ENCODE measurements around the gene MYO1E.
"Not testable (repeated sequence)": the region's sequence is repeated elsewhere in the genome, so short reads cannot be mapped to it uniquely, and the experiment has no call there.

Gene MYO1E

DNA sequence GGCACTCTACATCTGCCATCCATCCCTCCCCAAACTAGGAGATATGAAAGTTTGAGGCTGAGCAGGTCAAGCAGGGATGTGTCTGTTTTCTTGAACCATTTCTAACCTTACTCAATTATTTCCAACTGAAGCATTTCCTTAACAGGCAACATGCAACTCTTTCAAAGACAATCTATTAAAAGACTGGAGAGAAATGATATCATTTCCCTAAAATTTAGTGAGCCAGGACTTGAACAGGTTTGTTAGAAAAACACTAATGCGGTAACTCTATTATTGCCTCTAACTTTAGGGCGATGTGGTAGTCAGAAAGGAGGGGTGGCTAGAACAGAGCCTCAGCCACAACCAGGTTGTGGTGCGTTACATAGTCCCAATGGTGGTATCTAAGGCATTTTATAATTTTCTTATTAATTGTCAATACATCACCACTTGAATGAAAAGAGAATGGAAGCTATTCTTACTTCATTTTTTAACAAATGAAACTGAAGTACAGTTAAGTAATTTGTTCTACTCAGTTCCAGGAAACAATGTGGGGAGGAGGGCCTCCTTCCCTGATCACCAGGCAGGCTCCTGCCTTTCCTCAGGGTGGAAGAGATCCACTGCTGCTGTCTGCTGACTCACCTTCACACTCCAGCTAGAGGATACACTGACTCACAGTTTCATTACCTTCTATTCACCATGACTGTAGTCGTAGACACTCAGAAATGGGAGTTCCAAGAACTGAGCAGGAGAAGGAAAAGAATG is 22.8 kb downstream of the MYO1E start:
- no peak for FAIRE-seq

DNA sequence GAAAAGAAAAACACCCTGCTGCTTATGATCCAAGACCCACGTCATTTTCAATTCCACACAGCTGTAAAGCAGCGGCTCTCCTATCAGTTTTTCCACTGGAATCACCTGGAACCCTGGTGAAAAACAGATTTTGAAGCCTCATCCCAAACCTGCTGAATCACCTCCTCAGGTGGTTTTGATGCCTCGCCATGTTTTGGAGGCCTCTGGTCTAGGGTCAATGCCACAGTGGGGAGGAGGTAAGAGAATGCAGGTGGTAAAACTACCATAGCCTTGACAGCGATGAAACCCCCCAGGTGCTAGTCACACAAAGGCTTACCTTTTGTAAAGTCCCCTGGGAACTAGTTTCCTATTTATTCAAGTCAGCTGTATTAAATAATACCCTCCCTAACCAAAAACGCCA is 24.8 kb downstream of the MYO1E start:
- FAIRE-seq, result no peak

DNA sequence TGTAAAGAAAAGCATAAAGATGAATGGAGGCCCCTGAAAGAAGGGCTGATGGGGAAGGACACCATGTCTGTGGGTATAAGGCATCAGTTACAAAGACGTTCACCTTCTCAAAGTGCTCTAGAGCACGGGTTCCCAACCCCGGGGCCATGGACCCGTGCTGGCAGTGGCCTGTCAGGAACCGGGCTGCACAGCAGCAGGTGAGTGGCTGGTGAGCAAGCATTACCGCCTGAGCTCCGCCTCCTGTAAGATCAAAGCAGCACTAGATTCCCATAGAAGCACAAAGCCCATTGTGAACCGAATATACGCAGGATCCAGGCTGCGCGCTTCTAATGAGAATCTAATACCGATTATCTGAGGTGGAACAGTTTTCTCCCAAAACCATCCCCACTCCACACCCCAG is 25.7 kb downstream of the MYO1E start:
- FAIRE-seq, result no peak

DNA sequence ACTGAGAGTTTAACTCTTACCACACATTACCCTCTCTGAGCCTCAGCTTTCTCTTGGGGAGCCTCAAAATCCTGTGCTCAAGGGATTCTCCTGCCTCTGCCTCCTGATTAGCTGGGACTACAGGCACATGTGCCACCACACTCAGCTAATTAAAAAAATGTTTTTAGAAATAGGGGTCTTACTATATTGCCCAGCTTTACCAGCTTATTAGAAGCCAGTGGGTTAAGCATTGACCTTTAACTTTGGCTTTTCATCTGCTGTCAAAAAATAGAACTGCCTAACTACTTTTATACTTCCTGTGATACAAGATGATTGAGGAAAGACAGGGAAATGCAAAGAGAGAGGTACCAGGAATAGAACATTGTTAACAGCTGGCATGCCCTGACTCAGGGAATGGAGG is 27.3 kb downstream of the MYO1E start:
- FAIRE-seq, result no peak

DNA sequence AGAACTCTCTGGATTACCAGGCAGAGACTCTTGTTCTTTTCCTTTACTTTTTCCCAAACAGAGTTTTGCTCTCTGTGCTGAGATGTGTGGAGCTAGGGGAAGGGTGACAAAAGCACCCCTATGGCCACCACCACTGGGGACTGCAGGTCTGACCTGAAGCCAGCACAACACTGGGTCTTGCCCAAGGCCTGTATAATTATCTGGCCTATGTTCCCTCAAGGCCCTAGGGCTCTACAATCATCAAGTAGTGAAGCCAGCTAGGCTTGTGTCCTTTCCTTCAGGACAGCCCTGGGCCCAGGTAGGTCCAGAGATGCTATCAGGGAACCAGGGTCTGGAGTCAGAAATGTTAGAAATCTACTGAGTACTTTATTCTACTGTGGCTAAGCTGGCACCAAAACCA is 28.4 kb downstream of the MYO1E start:
- no peak for FAIRE-seq

DNA sequence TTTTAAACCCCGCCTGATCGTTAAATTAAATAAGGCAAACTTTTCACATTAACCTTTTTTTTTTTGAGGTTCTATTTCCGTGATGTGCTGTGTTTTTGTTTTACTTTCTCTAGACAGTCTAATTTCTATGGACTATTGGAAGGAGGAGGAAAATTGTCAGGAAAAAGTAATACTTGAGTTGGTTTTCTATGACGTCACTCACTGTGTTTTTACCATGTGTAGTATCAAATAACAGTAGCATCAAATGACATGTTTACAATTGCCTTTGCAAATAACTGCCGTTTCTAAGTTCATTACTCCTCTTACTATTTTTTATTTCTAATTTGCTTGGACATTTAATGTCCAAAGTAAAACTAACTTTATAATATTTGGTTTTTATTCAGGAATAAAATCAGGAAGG is 32.3 kb downstream of the MYO1E start:
- no peak for FAIRE-seq

DNA sequence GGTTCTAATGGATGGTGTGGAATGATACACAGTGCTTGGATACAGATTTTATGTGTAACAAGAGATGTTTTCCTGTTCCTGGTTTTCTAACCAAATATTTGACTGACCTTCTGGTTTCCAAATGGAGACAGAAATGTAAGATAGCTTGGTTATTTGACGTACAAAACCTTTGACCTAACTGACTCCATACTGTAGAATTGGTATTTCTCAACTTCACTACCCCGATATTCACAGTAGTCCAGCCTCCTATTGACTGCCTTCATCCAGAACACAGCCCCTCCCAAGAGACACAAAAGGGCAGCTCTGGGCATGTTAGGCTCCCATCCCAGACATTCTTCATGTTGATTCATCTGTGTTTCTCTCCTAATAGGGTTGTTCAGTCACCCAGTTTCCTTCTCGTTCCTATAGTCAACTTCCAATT is 33.4 kb downstream of the MYO1E start:
- no peak for FAIRE-seq

DNA sequence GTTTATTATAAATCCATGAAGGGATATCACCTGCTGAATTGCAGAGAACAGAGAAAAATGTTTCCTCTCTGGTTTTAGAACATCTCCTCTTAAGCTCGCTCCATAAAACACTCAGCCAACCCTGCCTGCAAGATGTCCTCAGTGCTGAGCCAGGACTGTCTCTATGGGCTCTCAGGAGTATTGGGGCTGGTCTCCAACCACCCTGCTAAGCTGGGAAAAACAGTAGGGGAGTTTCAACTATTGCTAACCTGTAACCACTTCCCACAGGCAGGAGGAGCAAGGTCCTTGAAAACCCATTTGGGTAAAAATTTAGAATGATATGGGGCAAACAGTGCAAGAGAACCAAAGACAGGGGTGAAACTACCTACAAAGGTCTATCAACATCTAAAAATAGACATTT is 34.3 kb downstream of the MYO1E start:
- FAIRE-seq, result no peak

DNA sequence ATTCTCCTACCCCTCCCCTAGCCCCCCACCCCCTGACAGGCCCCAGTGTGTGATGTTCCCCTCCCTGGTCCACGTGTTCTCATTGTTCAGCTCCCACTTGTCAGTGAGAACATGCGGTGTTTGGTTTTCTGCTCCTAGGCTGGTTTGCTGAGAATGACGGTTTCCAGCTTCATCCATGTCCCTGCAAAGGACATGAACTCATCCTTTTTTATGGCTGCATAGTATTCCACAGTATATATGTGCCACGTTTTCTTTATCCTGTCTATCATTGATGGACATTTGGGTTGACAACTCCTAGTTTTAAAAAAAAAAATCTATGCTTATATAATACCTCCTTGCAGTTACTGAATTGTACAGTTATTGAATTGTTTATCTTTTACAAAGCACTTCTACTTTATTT is 35.9 kb downstream of the MYO1E start:
- not testable (repeated sequence) for FAIRE-seq

DNA sequence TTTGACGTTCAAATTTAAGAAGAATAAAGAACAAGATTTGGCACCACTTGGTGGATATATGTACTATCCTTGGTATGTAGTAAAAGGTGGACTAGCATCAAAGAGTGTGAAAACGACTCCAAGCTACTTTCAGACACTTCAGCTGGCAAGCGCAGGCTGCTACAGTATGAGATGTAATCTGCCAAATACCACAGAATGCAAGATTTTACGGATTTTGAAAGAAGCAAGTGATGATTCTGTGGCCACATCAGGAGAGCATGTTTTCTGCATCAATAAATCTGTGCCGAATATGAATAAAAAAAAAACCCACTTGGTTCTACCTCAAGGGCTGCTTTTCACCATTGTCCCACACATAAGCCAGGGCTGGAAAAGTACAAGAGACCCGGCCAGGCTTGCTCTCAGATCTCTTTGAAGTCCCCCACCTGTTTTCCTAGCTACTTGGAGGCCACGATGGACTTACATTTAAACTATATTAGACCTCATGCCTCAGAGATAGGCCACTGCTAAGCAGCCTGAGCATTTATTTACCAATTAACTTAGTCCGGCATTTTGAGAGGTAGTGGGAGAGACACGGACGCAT is 37.4 kb downstream of the MYO1E start:
- no peak for FAIRE-seq

DNA sequence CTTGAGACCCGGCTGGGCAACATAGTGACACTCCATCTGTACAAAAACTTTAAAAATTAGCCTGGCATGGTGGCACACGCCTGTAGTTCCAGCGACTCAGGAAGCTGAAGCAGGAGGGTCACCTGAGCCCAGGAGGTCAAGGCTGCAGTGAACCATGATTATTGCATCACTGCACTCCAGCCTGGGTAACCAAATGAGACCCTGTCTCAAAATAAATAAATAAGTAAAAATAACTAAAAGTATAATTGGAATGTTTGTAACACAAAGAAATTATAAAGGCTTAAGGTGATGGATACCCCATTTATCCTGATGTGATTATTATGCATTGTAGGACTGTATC is 38.6 kb downstream of the MYO1E start:
- no peak for FAIRE-seq

DNA sequence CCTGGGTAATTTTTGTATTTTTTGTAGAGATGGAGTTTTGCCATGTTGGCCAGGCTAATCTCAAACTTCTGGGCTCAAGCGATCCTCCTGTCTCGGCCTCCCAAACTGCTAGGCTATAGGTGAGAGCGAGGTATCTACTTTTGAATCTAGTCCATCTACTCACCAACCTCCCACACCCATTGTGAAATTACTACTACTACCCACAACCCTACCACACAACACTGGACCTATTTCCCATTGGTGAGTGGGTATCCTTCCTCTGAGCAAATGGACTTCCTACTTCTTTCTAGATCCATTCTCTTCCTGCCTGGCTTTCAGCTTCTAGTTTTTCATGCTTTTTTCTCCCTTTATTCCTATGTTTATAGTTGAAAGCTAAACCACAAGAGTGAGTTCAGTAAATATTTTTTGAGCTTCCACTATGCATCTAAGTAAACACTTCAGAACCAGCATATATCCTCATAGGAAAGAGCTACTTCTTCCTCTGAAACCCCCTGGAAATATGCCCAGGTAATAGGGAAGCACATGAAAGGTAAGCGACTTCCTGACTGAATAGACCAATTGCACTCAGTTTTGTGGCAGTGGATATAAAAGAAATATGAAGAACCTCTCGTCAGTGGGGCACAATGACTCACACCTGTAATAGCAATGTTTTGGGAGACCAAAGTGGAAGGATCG is 39.1 kb downstream of the MYO1E start:
- FAIRE-seq, result no peak

DNA sequence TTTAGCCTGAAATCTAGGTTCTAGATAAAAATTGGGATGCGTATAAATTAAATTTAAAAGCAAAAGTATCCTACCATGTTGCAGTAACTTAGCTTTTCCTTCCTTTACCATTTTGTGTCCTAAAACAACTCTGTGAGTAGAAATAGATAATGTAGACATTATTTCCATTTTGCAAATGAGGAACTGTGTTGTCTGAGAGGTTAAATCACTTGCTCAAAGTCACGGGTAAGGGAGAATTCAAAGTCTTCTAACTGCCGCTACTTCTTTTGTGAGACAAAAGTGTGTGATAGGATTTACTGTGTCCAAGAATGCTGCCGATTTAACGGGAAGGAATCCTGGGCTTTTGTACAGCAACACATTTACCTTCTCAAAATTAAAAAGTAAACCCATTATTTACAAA is 40.7 kb downstream of the MYO1E start:
- FAIRE-seq, result no peak

DNA sequence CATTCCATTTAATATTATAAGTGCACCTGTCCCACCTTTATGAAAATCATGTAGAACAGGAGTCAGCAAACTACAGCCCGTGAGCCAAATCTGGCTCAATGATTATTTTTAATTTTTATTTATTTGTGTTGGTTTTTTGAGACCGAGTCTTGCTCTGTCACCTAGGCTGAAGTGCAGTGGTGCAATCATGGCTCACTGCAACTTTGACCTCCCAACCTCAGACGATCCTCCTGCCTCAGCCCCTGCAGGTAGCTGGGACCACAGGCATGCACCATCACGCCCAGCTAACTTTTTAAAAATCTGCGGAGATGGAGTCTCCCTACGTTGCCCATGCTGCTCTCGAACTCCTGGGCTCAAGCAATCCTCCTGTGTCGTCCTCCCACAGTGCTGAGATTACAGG is 42.0 kb downstream of the MYO1E start:
- no peak for FAIRE-seq

DNA sequence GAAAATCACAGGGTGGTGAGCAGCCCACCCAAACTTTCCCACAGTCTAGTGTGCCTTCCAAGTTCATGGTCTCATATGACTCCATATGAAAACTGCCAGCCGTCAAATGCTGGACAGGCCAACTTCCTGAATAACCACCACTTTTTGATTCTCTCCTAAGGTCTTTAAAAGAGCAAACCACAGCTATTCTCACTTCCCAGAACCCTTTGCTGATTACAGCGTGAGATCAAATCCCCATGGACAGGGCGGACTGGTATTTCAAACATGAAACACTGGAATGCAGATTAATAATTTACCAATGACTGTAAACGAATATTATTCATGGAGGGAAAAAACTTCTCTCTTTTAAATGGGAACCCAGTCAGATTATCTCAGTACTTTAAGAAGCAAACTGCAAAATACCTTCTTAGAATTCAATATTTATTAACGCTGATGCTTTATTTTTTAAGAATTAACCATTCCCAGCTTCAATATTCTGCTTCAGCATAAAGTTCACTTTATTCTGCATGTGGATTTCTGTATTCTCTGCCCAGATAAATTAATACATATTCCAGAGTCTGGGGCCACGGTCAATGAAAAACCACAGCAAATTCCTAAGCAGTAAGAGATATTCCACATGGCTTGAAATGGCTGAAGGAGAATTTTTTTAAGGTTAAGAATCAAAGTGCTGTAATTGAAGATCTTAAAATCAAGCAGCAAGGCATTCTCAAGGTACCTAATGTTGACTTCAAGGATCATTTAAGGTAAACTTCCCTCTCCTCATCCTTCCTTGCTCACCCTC is 42.9 kb downstream of the MYO1E start:
- FAIRE-seq, result no peak

DNA sequence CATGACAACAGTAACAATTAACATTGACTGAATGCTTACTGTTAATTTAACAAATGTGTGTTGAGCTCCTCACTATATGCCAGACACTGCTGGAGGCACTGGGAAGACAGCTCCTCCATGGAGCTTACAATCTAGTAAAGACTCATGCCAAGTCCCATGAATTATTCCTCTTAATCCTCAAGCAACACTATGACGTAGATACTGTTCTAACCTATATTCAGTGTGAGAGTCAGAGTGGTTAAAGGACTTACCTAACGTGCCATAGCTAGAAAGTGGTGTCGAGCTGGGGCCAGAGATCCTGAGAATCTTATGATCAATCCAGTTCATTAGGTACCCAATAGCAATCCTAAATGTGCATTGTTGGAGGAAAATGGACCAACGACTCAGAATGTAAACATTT is 43.6 kb downstream of the MYO1E start:
- FAIRE-seq, result no peak

DNA sequence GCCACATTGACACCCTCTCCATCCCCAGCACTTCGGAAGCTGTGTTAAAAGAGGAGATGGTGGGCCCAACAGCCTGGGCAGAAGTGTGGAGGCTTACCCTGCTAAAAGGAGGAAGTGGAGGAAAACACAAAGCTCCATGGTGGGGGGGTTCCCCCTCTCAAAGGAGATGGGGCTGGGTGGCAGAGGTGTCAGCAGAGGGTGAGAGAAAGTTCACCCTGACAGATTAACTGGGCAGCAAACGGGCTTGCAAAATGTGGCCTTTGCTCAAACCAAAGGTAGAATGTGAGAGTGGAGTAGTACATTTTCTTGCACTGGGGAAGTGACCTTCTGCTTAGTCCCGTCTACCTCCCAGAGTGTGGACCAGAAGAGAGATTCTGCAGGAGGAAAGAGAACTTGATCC is 44.7 kb downstream of the MYO1E start:
- FAIRE-seq, result no peak

DNA sequence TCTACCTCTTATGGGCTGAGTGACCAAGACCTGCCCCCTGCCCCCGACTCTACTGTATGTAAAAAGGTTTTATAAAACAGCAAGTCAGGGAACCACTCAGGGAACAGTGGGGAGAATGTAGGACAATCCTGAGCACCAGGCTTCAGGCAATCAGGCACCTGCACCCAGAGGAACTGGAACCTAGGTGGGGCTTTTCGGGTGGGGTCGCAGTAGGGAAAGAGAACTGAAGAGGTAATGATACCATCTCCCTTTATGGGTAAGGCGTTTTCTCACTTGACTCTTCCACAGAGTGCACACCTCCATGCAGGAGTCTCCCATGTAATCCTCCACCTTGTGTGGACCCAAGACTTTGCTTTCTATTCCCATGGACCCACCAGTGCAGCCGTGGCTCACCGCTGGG is 45.8 kb downstream of the MYO1E start:
- FAIRE-seq, result no peak

DNA sequence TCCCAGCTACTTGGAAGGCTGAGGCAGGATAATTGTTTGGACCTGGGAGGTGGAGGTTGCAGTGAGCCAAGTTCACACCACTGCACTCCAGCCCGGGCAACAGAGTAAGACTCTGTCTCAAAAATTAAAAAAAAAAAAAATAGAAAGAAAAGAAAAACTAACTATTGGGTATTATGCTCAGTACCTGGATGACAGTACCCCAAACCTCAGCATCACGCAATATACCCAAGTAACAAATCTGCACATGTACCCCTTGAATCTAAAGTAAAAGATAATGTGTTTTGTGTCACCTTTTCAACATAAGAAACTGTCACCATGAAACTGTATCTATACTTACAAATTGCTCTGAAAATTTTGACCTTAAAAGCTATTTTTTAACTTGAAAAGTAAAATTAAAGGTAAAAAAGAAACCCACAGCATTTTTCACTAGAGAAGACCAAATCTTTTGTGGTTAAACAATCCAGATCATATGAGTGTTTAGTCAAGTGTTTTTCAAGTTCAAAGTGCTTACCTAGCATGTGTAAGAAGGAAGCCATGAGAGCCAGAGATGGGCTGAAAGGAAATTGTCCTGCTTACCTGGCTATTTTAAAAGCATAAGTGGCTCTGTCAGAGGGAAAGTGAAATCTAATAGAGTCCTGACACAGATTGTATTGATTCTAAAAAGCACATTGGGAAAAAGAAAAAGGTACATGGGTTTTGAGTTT is 50.5 kb downstream of the MYO1E start:
- FAIRE-seq, result no peak

DNA sequence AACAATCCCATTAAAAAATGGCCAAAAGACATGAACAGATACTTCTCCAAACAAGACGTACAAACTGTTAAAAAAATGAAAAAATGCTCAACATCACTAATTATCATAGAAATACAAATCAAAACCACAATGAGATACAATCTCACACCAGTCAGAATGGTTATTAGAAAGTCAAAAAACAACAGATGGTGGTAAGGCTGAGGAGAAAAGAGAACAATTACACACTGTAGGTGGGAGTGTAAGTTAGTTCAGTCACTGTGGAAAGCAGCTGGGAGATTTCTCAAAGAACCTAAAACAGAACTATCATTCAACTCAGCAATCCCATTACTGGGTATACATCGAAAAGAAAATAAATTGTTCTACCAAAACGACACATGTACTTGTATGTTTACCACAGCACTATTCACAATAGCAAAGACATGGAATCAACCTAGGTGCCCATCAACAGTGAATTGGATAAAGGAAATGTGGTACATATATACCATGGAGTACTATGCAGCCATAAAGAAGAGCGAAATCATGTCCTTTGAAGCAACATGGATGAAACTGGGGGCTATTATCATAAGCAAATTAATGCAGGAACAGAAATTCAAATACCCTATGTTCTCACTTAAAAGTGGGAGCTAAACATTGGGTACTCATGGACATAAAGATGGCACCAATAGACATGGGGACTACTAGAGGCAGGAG is 51.5 kb downstream of the MYO1E start:
- FAIRE-seq, result no peak

DNA sequence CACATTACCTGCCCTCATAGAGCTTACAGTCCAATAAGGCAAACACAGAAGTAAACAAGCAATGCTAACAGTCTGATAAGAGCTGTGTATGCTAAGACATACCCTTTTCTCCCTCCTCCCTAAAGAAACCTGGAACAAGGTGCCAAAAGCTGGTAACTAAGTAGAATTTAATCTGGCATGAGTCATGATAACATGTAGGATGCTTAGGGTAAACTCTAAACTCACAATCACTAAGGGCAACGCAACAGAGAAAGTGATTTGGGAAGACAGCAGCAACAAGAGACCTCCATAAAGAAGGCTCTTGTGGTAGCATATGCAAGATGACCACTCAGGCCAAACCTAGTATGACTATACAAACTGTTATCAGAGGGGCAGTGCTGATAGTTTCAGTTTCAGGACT is 55.5 kb downstream of the MYO1E start:
- FAIRE-seq, result no peak

DNA sequence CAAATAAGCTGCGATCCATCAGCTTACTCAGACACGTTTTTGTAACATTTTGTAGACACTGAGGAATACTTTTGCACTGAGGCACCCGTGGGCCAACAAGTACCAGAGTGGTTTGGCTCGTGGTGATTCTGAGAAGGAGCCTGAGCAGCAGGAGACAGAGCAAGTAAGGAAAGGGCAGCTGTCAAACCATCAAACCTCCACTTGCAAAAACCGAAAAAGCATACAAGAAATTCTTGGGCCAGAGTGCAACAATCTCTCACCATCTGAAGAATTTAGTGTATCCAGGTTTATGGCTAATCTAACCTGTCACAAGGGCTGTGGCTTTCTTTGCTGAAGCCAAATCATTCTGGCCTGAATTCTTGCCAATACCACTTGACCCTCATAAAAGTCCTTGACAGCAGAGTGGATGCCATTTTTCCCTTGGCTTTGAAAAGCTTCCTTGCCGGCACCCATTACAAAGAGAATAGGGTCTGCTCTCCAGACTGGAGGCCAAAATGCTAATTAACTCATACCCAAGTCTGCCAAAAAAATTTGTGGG is 56.7 kb downstream of the MYO1E start:
- no peak for FAIRE-seq

Measured in A204.1 (cell line).